Peyer's patch (tissue), 4 donors: ENCODE measurements around the gene ACOX3.

ENCODE experiments used
- POLR2A ChIP-seq, 2 donors: fragments of 450-650 bp; IDR thresholded peaks; one replicate each; pipeline ENCODE4 v1.5.1; 2017; ENCODE audit warnings: antibody characterized with exemption in 2 of 2, mild to moderate bottlenecking in 2 of 2, moderate library complexity in 2 of 2
- TF ChIP-seq, protein P1 (sequence below), 6 experiments: fragments of 450-650 bp in 4 of 6; fragments of 200-600 bp in 2 of 6; sonication (generic) in 1 of 6; IDR thresholded peaks; one replicate each; pipeline ENCODE4 v1.5.1; 2017 to 2019; ENCODE audit warnings: antibody characterized with exemption in 6 of 6, mild to moderate bottlenecking in 3 of 6, moderate library complexity in 1 of 6

DNA sequence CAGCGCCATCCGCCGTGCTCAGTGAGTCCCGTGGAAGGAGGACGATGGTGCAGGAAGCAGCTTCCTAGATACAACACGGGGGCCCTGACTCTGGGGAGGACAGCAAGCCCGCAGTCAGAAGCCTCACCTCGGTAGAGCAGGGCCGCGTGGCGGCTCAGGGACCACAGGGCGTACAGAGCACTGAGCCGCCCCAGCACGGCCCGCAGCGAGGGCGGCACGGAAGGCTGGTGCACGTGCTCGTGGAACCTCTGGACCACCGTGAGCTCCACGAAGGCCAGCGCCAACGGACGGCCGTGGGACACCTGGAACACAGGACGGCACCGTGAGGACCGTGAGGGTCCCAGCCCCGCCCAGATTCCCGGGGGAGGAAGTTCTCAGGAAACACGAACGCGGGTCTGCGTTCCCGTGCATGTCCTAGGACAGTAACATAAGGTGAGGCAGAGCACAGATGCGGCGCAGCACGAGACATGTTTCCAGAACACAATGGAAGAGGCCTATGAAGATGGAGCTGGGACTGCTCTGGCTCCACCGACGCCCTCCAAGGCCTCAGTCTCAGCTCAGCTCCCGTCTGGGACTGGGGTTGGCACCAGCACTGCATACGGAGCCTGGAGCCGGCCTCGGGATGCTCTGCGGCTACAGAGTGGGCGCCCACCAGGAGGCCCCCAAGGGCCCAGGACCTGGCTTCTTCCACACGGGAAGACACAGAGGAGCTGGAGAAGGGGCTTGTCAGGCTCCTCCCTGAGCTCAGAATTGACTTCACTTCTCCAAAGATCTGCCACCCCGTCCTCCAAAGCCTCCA, 65.5 kb downstream of the ACOX3 start:
- TF ChIP-seq, protein P1, sequence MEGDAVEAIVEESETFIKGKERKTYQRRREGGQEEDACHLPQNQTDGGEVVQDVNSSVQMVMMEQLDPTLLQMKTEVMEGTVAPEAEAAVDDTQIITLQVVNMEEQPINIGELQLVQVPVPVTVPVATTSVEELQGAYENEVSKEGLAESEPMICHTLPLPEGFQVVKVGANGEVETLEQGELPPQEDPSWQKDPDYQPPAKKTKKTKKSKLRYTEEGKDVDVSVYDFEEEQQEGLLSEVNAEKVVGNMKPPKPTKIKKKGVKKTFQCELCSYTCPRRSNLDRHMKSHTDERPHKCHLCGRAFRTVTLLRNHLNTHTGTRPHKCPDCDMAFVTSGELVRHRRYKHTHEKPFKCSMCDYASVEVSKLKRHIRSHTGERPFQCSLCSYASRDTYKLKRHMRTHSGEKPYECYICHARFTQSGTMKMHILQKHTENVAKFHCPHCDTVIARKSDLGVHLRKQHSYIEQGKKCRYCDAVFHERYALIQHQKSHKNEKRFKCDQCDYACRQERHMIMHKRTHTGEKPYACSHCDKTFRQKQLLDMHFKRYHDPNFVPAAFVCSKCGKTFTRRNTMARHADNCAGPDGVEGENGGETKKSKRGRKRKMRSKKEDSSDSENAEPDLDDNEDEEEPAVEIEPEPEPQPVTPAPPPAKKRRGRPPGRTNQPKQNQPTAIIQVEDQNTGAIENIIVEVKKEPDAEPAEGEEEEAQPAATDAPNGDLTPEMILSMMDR (IDR thresholded peaks at IDR 0.05) = no peak
- no peak for TF ChIP-seq POLR2A (IDR thresholded peaks at IDR 0.05)
